ENCODE measurements around the gene HES7. TPM values are rescaled to one million over a fixed set of nuclear protein-coding genes. Genes with fewer than 3 reads are reported as not detected.

HES7 gene
- total and polyA plus RNA-seq, 9 of the 15 experiments (the other 6 are each of a cell fraction or from before 2014, with no cell fraction given): 0.03 to 1.7 (median 0.14) TPM; not detected in 1

DNA sequence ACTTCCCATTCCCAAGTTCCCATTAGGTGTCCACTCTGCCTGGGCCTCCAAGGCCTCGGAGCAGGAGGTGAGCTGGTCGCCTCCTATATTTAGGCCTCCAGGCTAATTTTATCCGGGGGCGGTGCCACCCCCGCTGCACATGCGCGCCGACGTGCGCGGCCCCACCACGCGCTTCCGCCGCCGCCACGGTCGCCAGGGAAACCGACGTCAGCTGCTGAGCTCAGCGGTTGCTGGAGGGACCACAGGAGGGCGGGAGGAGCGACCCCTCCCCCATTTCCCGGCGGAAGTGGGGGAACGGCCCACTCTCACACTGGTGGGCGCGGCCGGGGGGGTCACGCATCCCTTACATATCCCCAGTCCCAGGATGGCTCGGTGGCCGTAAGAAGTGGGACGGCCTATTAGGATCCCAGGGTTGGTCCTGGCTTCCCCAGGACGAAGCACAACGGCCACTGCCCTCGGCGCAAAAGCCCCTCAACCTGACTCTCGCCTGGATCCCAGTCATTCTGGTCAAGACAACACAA is 27.3 kb upstream of the HES7 start (continued):
- TF ChIP-seq SMC3 (conservative IDR thresholded peaks at IDR 0.05; ENCODE audit: insufficient read depth, low read depth, low read length) (no peak), ADNP (tag; IDR thresholded peaks at IDR 0.05) (no peak), MEIS2 (IDR thresholded peaks at IDR 0.05; ENCODE audit: partially characterized antibody) (peak; percentile 70), ZNF778 (CRISPR knock-in tag; IDR thresholded peaks at IDR 0.05) (no peak), NFYB (IDR thresholded peaks at IDR 0.05; ENCODE audit: extremely low read depth, insufficient read length) (no peak), ZNF408 (CRISPR knock-in tag; IDR thresholded peaks at IDR 0.05; ENCODE audit: low read depth) (no peak), ATF7 (IDR thresholded peaks at IDR 0.05) (peak; percentile 58; the same call in 1 of the 2 replicates), JUN (IDR thresholded peaks at IDR 0.05; ENCODE audit: borderline replicate concordance, low read depth, low read length) (peak; percentile 14; the same call in 1 of the 2 replicates), JUN (CRISPR knock-in tag; IDR thresholded peaks at IDR 0.05; ENCODE audit: borderline replicate concordance) (0 out of 2 replicates have a peak, but pooled peaks have one; percentile 40), NR2C2 (CRISPR knock-in tag; IDR thresholded peaks at IDR 0.05) (no peak), NR2C2 (tag; IDR thresholded peaks at IDR 0.05) (no peak; the same call in 1 of the 2 replicates)
- TF ChIP-seq, protein P1, sequence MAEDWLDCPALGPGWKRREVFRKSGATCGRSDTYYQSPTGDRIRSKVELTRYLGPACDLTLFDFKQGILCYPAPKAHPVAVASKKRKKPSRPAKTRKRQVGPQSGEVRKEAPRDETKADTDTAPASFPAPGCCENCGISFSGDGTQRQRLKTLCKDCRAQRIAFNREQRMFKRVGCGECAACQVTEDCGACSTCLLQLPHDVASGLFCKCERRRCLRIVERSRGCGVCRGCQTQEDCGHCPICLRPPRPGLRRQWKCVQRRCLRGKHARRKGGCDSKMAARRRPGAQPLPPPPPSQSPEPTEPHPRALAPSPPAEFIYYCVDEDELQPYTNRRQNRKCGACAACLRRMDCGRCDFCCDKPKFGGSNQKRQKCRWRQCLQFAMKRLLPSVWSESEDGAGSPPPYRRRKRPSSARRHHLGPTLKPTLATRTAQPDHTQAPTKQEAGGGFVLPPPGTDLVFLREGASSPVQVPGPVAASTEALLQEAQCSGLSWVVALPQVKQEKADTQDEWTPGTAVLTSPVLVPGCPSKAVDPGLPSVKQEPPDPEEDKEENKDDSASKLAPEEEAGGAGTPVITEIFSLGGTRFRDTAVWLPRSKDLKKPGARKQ (CRISPR knock-in tag; IDR thresholded peaks at IDR 0.05): no peak
- TF ChIP-seq, protein P2, sequence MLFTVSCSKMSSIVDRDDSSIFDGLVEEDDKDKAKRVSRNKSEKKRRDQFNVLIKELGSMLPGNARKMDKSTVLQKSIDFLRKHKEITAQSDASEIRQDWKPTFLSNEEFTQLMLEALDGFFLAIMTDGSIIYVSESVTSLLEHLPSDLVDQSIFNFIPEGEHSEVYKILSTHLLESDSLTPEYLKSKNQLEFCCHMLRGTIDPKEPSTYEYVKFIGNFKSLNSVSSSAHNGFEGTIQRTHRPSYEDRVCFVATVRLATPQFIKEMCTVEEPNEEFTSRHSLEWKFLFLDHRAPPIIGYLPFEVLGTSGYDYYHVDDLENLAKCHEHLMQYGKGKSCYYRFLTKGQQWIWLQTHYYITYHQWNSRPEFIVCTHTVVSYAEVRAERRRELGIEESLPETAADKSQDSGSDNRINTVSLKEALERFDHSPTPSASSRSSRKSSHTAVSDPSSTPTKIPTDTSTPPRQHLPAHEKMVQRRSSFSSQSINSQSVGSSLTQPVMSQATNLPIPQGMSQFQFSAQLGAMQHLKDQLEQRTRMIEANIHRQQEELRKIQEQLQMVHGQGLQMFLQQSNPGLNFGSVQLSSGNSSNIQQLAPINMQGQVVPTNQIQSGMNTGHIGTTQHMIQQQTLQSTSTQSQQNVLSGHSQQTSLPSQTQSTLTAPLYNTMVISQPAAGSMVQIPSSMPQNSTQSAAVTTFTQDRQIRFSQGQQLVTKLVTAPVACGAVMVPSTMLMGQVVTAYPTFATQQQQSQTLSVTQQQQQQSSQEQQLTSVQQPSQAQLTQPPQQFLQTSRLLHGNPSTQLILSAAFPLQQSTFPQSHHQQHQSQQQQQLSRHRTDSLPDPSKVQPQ (CRISPR knock-in tag; IDR thresholded peaks at IDR 0.05; ENCODE audit: borderline replicate concordance): no peak
- TF ChIP-seq, protein P3, sequence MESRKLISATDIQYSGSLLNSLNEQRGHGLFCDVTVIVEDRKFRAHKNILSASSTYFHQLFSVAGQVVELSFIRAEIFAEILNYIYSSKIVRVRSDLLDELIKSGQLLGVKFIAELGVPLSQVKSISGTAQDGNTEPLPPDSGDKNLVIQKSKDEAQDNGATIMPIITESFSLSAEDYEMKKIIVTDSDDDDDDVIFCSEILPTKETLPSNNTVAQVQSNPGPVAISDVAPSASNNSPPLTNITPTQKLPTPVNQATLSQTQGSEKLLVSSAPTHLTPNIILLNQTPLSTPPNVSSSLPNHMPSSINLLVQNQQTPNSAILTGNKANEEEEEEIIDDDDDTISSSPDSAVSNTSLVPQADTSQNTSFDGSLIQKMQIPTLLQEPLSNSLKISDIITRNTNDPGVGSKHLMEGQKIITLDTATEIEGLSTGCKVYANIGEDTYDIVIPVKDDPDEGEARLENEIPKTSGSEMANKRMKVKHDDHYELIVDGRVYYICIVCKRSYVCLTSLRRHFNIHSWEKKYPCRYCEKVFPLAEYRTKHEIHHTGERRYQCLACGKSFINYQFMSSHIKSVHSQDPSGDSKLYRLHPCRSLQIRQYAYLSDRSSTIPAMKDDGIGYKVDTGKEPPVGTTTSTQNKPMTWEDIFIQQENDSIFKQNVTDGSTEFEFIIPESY (CRISPR knock-in tag; IDR thresholded peaks at IDR 0.05): no peak
- TF ChIP-seq, protein P4, sequence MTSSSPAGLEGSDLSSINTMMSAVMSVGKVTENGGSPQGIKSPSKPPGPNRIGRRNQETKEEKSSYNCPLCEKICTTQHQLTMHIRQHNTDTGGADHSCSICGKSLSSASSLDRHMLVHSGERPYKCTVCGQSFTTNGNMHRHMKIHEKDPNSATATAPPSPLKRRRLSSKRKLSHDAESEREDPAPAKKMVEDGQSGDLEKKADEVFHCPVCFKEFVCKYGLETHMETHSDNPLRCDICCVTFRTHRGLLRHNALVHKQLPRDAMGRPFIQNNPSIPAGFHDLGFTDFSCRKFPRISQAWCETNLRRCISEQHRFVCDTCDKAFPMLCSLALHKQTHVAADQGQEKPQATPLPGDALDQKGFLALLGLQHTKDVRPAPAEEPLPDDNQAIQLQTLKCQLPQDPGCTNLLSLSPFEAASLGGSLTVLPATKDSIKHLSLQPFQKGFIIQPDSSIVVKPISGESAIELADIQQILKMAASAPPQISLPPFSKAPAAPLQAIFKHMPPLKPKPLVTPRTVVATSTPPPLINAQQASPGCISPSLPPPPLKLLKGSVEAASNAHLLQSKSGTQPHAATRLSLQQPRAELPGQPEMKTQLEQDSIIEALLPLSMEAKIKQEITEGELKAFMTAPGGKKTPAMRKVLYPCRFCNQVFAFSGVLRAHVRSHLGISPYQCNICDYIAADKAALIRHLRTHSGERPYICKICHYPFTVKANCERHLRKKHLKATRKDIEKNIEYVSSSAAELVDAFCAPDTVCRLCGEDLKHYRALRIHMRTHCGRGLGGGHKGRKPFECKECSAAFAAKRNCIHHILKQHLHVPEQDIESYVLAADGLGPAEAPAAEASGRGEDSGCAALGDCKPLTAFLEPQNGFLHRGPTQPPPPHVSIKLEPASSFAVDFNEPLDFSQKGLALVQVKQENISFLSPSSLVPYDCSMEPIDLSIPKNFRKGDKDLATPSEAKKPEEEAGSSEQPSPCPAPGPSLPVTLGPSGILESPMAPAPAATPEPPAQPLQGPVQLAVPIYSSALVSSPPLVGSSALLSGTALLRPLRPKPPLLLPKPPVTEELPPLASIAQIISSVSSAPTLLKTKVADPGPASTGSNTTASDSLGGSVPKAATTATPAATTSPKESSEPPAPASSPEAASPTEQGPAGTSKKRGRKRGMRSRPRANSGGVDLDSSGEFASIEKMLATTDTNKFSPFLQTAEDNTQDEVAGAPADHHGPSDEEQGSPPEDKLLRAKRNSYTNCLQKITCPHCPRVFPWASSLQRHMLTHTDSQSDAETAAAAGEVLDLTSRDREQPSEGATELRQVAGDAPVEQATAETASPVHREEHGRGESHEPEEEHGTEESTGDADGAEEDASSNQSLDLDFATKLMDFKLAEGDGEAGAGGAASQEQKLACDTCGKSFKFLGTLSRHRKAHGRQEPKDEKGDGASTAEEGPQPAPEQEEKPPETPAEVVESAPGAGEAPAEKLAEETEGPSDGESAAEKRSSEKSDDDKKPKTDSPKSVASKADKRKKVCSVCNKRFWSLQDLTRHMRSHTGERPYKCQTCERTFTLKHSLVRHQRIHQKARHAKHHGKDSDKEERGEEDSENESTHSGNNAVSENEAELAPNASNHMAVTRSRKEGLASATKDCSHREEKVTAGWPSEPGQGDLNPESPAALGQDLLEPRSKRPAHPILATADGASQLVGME (CRISPR knock-in tag; IDR thresholded peaks at IDR 0.05): no peak

Data from K562 (cell line).